DLD1 (cell line): ENCODE results near the gene SLC2A2.

Experiments used
- in situ Hi-C: cut with HindIII; loops from 2 replicates; pipeline ENCODE4 v1.10.0; 2017; ENCODE audit warnings: low sequenced_read_pairs

SLC2A2 gene

DNA sequence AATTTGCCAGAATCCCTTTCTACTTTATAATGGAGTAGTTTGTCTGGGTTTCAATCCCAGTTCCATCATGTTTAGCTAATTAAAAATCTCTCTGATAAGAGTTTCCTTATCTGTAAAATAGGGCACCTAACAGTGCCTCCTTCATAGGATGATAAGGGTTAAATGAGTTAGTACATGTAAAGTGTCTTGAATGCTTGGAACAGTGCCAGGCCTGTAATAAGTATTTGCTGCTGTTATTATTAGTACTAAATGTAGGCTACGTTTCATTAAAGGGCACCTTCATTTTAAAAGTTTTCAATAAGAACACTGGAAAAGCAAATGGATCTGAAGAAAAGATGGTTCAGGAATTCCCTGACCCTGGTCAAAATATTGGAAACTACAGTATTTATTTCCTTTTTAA, 11.8 kb upstream of the SLC2A2 start:
- in situ Hi-C loops: no loop called here

GRCh38 chr3:171028779-171029232, 2.3 kb upstream of the SLC2A2 start:
- in situ Hi-C loops: no loop called here

DNA sequence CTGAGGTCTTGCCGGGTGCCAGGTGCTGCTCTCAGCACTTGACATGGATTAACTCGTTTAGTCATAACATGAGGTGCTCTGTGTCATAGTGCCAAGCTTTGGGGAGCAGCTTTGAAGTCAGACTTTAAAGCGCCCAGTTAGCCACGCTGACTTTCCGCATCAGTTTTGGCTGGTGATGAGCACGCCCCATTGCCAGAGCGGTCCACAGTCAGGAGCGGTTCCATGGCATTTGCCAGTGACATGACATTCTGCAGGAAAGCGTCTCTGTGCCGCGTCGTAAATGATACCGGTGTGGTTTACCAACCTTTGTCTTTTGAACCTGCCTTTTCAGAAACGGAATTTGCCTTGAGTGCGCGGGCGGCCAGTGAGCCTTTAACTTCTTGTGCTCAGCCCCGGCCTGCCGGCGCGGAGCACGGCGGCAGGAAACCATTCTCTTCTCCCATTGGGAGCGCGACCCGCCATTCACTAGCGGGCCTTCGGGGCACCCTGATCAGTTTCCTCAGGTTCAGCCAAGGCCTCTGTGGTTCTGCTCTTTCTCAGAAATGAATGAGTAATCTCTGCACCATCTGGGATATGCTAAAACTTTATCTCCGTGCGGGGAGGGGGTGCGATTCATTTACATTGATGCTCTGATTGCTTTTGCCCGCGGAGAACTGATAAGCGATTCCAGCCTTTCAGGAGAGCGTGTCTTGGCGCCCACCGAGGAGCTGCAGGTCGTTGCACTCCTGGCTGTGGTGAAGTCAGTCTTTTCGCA, 1.7 kb upstream of the SLC2A2 start:
- in situ Hi-C loops: no loop called here

GRCh38 chr3:171023566-171023965, 3.0 kb downstream of the SLC2A2 start:
- in situ Hi-C loops: no loop called here

GRCh38 chr3:171021377-171021776, 5.1 kb downstream of the SLC2A2 start:
- in situ Hi-C loops: no loop called here

DNA sequence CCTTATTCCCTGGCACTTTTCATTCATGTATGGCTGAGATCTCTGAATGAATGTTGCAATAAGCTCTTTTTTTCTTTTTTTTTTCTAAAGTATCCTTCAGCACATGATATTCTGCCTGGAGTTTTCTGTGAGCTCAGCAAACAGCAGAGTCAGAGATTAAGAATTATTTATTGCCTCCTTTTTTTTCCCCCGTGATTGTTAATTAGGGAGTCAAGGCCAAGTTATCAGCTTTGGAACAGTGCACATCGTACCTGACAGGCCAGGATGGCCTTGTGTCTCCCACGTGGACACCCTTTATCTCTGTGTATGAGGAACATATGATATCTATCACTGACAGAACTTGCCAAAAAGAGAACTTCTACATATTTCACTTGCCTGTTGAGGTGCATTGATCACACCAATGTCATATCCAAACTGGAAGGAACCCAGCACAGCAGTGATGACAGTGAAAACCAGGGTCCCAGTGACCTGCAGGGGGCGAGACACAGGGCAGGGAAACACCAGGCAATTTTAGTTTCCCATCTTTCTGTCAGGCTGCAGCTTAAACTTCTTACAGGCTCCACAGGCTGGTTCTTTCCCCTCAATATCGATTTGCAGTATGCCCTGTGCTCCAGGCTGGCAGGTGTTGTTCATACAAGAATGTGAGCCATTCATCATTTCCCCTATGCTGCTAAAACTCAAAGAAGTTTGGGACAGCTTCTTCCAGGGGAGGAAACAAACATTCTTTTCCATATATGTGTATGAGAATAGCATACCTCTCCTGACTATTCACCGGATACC, 8.2 kb downstream of the SLC2A2 start:
- in situ Hi-C loops: no loop called here

- in situ Hi-C loops: no loop called here
Observed at GRCh38 chr3:171013822-171014748, 12.4 kb downstream of the SLC2A2 start.

DNA sequence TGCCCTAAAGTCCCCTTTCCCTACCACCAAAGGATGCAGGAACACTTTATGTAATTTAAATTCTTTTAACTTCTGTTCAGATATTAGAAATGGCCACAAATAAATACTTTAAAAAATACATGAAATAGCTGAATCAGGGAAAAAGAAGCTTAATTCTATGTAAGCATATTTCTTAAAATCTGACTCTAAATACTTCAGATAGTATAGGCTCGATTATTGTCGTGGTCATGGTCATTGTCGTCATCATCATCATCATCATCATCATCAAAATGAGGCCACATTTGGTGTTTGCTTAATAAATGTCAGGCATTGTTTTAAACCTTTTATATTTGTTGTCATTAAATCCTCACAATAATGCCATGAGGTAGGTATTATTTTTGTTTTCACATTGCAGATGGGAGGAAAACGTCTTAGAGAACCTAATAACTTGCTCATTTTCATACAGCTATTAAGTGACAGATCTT, 14.6 kb downstream of the SLC2A2 start:
- in situ Hi-C loops: no loop called here

DNA sequence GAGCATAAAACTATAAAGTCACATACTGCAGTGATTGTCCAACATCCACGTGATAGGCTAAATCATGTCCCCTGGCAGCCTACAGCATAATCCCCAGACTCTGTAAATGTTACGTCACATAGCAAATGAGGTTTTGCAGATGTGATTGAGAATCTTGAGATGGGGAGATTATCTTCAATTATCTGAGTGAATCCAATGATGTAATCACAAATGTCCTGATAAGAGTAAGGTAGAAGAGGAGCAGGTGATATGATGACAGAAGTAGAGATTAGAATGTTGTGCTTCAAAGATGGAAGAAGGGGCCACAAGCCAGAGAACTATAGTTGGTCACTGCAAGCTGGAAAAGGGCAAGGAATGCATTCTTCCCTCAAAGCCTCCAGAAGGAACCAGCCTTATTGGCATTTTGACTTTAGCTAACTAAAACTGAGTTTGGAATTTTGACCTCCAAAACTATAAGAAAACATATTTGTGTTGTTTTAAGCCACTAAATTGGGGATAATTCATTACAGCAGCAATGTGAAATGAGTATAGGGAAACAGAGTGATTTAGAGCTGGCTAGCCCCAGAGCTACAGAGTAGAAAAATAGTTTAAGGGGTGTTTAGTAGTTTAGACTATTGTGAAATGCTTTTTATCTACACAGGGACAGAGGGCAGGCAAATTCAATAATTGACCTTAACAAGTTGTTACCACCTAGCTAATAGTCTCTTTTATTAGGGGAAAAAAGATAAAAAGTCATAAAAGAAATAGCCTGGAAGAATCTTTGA, 15.2 kb downstream of the SLC2A2 start:
- in situ Hi-C loops: no loop called here

DNA sequence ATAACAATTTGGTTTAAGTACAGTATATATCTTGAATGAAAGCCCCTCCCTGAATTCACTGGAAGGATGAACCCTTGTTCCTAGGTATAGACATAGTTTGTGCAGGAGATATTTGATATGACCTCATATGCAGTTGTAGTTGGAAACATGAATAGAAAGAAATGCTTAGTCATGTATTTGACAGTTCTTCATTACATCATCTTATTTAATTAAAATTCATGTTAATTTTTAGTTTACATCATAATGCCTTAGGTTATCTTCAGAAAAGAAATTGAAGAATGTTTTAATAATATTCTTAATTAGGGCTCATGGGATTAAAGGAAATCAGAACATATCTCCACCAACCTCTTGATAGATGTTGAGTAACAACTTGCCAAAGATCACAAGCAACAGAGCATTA, 19.2 kb downstream of the SLC2A2 start:
- in situ Hi-C loops: no loop called here

DNA sequence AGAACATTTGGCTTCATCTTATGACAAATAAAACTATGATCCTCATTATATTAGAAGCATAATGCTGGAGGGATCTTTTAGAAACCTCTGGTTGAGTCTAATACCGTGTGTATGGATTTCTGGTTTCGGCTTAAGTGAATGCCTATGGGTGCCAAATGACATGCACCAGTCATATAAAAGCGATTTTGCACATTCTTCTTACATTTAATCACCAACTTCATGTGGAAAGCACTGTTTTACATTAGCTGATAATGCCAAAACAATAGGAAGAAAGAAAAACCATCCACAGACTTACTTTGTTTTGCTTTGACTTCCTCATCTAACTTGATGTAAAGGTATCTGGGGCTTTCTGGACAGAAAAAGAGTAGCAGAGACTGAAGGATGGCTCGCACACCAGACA, 20.9 kb downstream of the SLC2A2 start:
- in situ Hi-C loops: no loop called here

GRCh38 chr3:171001957-171002694, 24.4 kb downstream of the SLC2A2 start:
- in situ Hi-C loops: no loop called here

- in situ Hi-C loops: no loop called here
Observed at GRCh38 chr3:171001250-171001893, 25.1 kb downstream of the SLC2A2 start.

DNA sequence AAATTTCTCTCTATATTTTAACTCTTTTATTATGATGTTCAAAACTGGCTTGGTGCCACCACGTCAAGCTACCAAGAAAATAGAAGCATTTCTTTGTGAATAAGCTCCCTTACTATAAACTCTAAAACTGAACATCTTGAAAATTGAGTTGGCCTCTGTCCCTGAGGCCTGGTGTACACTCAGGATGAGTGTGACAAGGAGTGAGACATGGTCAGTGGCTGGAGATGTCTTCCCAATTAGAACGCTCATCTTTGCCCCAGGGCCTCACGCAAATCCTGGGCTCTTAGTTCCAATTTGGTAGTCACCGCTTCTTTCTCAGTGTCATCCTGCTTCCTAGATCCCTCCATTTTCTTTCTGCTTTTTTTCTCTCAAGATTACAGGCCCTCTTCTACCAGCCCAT, 26.2 kb downstream of the SLC2A2 start:
- in situ Hi-C loops: no loop called here

DNA sequence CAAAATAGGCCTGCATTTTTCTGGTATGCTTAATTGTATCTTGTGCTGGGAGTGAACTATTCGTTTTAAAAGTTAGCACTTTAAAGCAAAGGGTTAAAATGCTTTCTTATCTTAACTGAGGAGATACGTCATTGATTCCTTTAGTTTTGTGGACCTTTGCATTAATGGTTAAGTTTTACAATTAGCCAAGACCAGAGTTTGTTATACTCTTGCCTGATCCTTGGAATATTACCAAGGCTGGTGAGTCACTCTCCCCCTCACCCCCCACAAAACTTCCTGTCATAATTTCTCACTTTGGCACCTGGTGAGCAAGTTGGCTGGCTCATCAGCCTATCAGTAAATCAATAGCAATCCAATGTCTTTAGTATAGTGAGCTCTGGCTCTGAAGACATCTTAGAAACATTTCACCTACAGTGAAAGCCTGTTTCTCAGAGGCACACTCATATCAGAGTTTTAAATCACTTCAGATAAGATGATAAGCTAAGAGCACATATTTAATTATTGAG, 26.7 kb downstream of the SLC2A2 start:
- in situ Hi-C loops: no loop called here

GRCh38 chr3:170997961-170998913, 28.3 kb downstream of the SLC2A2 start:
- in situ Hi-C loops: no loop called here

- in situ Hi-C loops: no loop called here
Observed at GRCh38 chr3:170992854-170993253, 33.7 kb downstream of the SLC2A2 start.

DNA sequence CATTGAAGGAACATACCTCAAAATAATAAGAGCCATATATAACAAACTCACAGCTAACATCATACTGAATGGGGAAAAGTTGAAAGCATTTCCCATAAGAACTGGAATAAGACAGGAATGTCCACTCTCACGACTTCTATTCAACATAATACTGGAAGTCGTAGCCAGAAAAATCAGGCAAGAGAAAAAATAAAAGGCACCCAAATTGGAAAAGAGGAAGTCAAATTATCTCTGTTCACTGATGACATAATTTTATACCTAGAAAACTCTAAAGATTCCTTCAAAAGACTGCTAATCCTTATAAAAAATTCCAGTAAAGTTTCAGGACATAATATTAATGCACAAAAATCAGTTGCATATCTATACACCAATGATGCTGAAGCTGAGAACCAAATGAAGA, 34.9 kb downstream of the SLC2A2 start:
- in situ Hi-C loops: no loop called here
